ENCODE data around the gene NFIA.

- TF ChIP-seq POLR2A (IDR thresholded peaks at IDR 0.05; ENCODE audit: low read depth, low read length) (no peak), POLR2AphosphoS5 (IDR thresholded peaks at IDR 0.05; ENCODE audit: low read depth, low read length) (no peak), TAF1 (IDR thresholded peaks at IDR 0.05; ENCODE audit: low read depth, low read length) (no peak), PAX5 (IDR thresholded peaks at IDR 0.05; ENCODE audit: insufficient read depth, low read length, severe bottlenecking) (no peak), SPI1 (IDR thresholded peaks at IDR 0.05; ENCODE audit: low read depth, low read length) (no peak)
Measured at GRCh38 chr1:61368366-61368765, 286.0 kb downstream of the NFIA start.

All from GM12891 (cell line).